ENCODE measurements around the gene RIC1.
"Not testable (repeated sequence)": the region's sequence is repeated elsewhere in the genome, so short reads cannot be mapped to it uniquely, and the experiment has no call there.

Gene RIC1

GRCh38 chr9:5712651-5713390, 83.9 kb downstream of the RIC1 start:
- Histone ChIP-seq H3K4me3 (no peak overlapping the region), H3K9me3 (replicated peaks in 1 of 11) (peaks cover 22 to 55% (median 46%) of the 10 kb centered on the region in 11 experiments), H3K9ac (no peak overlapping the region), H3K36me3 (peaks cover 79 to 100% (median 97%) of the 10 kb centered on the region in 11 experiments), H4K20me1 (peaks cover 0 to 46% (median 10%) of the 10 kb centered on the region in 11 experiments; a peak in 10 of 22 replicates), H3K4me1 (peaks cover 0 to 11% (median 0%) of the 10 kb centered on the region in 10 experiments; a peak in 2 of 20 replicates), H3K27ac (no peak overlapping the region), H3K4me2 (no peak overlapping the region), H3K27me3 (no peaks in the 10 kb centered on the region)
- TF ChIP-seq Cebpa-rat (IDR thresholded peaks at IDR 0.05): no peak

- Histone ChIP-seq H3K9ac (no peak overlapping the region), H3K27me3 (no peaks in the 10 kb centered on the region), H3K4me2 (no peak overlapping the region), H4K20me1 (peaks cover 0 to 56% (median 15%) of the 10 kb centered on the region in 11 experiments; a peak in 14 of 22 replicates), H3K36me3 (peaks cover 73 to 95% (median 88%) of the 10 kb centered on the region in 11 experiments), H3K4me1 (peaks cover 0 to 11% (median 0%) of the 10 kb centered on the region in 10 experiments; a peak in 2 of 20 replicates), H3K27ac (no peak overlapping the region), H3K9me3 (replicated peaks in 1 of 11) (peaks cover 7 to 39% (median 29%) of the 10 kb centered on the region in 11 experiments), H3K4me3 (no peak overlapping the region)
- TF ChIP-seq Cebpa-rat (IDR thresholded peaks at IDR 0.05): no peak
Observed at GRCh38 chr9:5714501-5715401, 85.8 kb downstream of the RIC1 start.

- Histone ChIP-seq H3K4me2 (no peak overlapping the region), H3K27ac (no peak overlapping the region), H3K9me3 (replicated peaks in 1 of 11) (peaks cover 7 to 31% (median 24%) of the 10 kb centered on the region in 11 experiments), H3K27me3 (no peaks in the 10 kb centered on the region), H3K9ac (no peak overlapping the region), H3K4me3 (no peak overlapping the region), H3K36me3 (peaks cover 82 to 95% (median 88%) of the 10 kb centered on the region in 11 experiments), H3K4me1 (peaks cover 0 to 5% (median 0%) of the 10 kb centered on the region in 10 experiments; a peak in 1 of 20 replicates), H4K20me1 (peaks cover 0 to 56% (median 11%) of the 10 kb centered on the region in 11 experiments; a peak in 13 of 22 replicates)
- no peak for TF ChIP-seq Cebpa-rat (IDR thresholded peaks at IDR 0.05)
Observed at GRCh38 chr9:5715548-5716127, 86.7 kb downstream of the RIC1 start.

GRCh38 chr9:5717434-5717833, 88.5 kb downstream of the RIC1 start:
- H3K4me1 ChIP-seq, H3K27me3 ChIP-seq, H3K9ac ChIP-seq, H3K27ac ChIP-seq, H3K4me3 ChIP-seq, H3K4me2 ChIP-seq: not testable (repeated sequence)
- Histone ChIP-seq H3K9me3 (replicated peaks in 1 of 11) (peaks cover 14 to 43% (median 31%) of the 10 kb centered on the region in 11 experiments), H4K20me1 (peaks cover 0 to 49% (median 11%) of the 10 kb centered on the region in 11 experiments; a peak in 12 of 22 replicates), H3K36me3 (peaks cover 82 to 95% (median 88%) of the 10 kb centered on the region in 11 experiments)

GRCh38 chr9:5718296-5719032, 89.6 kb downstream of the RIC1 start:
- TF ChIP-seq Cebpa-rat (IDR thresholded peaks at IDR 0.05): no peak
- Histone ChIP-seq H3K36me3 (peaks cover 79 to 95% (median 88%) of the 10 kb centered on the region in 11 experiments), H3K27ac (no peak overlapping the region), H3K27me3 (no peaks in the 10 kb centered on the region), H4K20me1 (peaks cover 0 to 42% (median 11%) of the 10 kb centered on the region in 11 experiments; a peak in 12 of 22 replicates), H3K9ac (no peak overlapping the region), H3K4me3 (no peak overlapping the region), H3K4me1 (peaks cover 0 to 4% (median 0%) of the 10 kb centered on the region in 10 experiments; a peak in 1 of 20 replicates), H3K9me3 (replicated peaks in 1 of 11) (peaks cover 20 to 53% (median 41%) of the 10 kb centered on the region in 11 experiments), H3K4me2 (no peak overlapping the region)

- H3K27me3 ChIP-seq: no peaks in the 10 kb centered on the region
- no peaks in the 10 kb centered on the region for H3K4me1 ChIP-seq
- H3K27ac ChIP-seq: no peak overlapping the region
- no peak for TF ChIP-seq Cebpa-rat (IDR thresholded peaks at IDR 0.05)
- H4K20me1 ChIP-seq: peaks cover 0 to 34% (median 12%) of the 10 kb centered on the region in 11 experiments; a peak in 13 of 22 replicates
- no peak overlapping the region for H3K4me3 ChIP-seq
- H3K9me3 ChIP-seq (replicated peaks in 1 of 11): peaks cover 20 to 54% (median 41%) of the 10 kb centered on the region in 11 experiments
- no peak overlapping the region for H3K9ac ChIP-seq
- no peak overlapping the region for H3K4me2 ChIP-seq
- peaks cover 74 to 92% (median 81%) of the 10 kb centered on the region in 11 experiments for H3K36me3 ChIP-seq
Observed at GRCh38 chr9:5719100-5719926, 90.4 kb downstream of the RIC1 start.

- no peak for TF ChIP-seq Cebpa-rat (IDR thresholded peaks at IDR 0.05)
- no peak overlapping the region for H3K9ac ChIP-seq
- no peak overlapping the region for H3K4me3 ChIP-seq
- no peaks in the 10 kb centered on the region for H3K27me3 ChIP-seq
- peaks cover 20 to 49% (median 39%) of the 10 kb centered on the region in 11 experiments for H3K9me3 ChIP-seq (replicated peaks in 1 of 11)
- peaks cover 0 to 34% (median 16%) of the 10 kb centered on the region in 11 experiments; a peak in 13 of 22 replicates for H4K20me1 ChIP-seq
- no peaks in the 10 kb centered on the region for H3K4me1 ChIP-seq
- H3K4me2 ChIP-seq: no peak overlapping the region
- no peak overlapping the region for H3K27ac ChIP-seq
- H3K36me3 ChIP-seq: peaks cover 68 to 92% (median 81%) of the 10 kb centered on the region in 11 experiments
Observed at GRCh38 chr9:5720151-5720550, 91.2 kb downstream of the RIC1 start.

Measured in BLaER1 treated with 17β-estradiol and CSF1 and Interleukin-3, amounts not matched to agents 10 nM and 100 nM (cell line).